GM12875 (cell line): ENCODE measurements around the gene FBXL13.

Experiments
- H3K4me3 ChIP-seq: one replicate; pipeline ENCODE4 v1.5.1; 2011; ENCODE audit warnings: low read depth, low read length, control low read depth
- CTCF ChIP-seq: IDR thresholded peaks from 2 replicates; pipeline ENCODE4 v1.5.1; 2011; ENCODE audit warnings: low read depth, mild to moderate bottlenecking, control low read depth, inconsistent platforms, low read length, moderate library complexity, borderline replicate concordance; ENCODE audit not compliant: insufficient read depth

The FBXL13 gene

GRCh38 chr7:102935450-102936115 lies 139.0 kb downstream of the FBXL13 start:
- no peak overlapping the region for H3K4me3 ChIP-seq
- no peak for TF ChIP-seq CTCF

- no peak overlapping the region for H3K4me3 ChIP-seq
- no peak for TF ChIP-seq CTCF
Observed at GRCh38 chr7:102934701-102935100, 139.9 kb downstream of the FBXL13 start.

GRCh38 chr7:102934239-102934638 lies 140.4 kb downstream of the FBXL13 start:
- H3K4me3 ChIP-seq, result no peak overlapping the region
- no peak for TF ChIP-seq CTCF

GRCh38 chr7:102933763-102934162 lies 140.8 kb downstream of the FBXL13 start:
- no peak for TF ChIP-seq CTCF
- no peak overlapping the region for H3K4me3 ChIP-seq

- TF ChIP-seq CTCF, result no peak
- H3K4me3 ChIP-seq, result no peak overlapping the region
Observed at GRCh38 chr7:102931757-102932156, 142.8 kb downstream of the FBXL13 start.

GRCh38 chr7:102927312-102927933 lies 147.2 kb downstream of the FBXL13 start:
- no peak overlapping the region for H3K4me3 ChIP-seq
- no peak for TF ChIP-seq CTCF

GRCh38 chr7:102926783-102927140 lies 147.8 kb downstream of the FBXL13 start:
- H3K4me3 ChIP-seq, result no peak overlapping the region
- no peak for TF ChIP-seq CTCF
